ENCODE measurements around the gene TMA7. TPM values are rescaled to one million over a fixed set of nuclear protein-coding genes. Genes with fewer than 3 reads are reported as not detected.

Gene TMA7
- polyA plus RNA-seq, 2 of the 4 experiments (the other 2 are of a cell fraction), result 303 to 417 TPM

DNA sequence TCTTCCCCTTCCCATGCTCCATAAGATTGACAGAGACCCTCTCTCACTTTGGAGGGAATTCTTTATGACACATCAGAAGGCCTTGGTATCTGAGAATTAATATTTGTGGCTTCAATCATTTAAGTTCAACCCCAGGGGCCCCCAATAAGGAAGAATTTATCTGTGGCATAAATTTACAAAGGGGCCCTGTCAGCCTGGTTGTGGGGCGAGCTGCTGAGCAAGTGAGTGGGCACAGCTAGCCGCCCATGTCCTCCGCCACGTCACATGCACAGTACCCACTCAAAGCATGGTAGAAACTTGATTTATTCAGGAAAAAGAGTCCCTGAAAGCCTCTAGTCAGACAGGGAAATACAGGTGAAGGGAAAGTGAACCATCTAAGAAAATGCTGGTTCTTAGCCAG is 23.5 kb upstream of the TMA7 start:
- TF ChIP-seq TFCP2L1 (CRISPR knock-in tag; IDR thresholded peaks at IDR 0.05), result no peak
- TF ChIP-seq CBX2 (IDR thresholded peaks at IDR 0.05; ENCODE audit: borderline replicate concordance, low read depth), result no peak
- TF ChIP-seq EHMT2 (IDR thresholded peaks at IDR 0.05; ENCODE audit: low read depth), result no peak
- no peak for TF ChIP-seq ZC3H11A (IDR thresholded peaks at IDR 0.05)
- Histone ChIP-seq H3K27ac (no peak overlapping the region), H3K9me3 (no peaks in the 10 kb centered on the region), H3K4me2 (no peak overlapping the region), H3K4me3 (no peak overlapping the region), H3K4me1 (no peaks in the 10 kb centered on the region)
- ATAC-seq (no peak), FAIRE-seq (no peak), DNase-seq (ENCODE audit: low read depth in 1 of 2, low spot score in 1 of 2) (no peak)
- CTCF ChIA-PET, result interaction anchor here (1.9 to 31.5 kb wide), 2 partner anchors 15 to 16 kb away, joined by 10 to 488 read pairs; partner anchors contain the start of gene PLXNB1
- 92% methylated on average over 4 of the region's 4 CpGs for WGBS (ENCODE audit: missing lambda C conversion rate)
- POLR2A ChIA-PET, result no interaction called here

DNA sequence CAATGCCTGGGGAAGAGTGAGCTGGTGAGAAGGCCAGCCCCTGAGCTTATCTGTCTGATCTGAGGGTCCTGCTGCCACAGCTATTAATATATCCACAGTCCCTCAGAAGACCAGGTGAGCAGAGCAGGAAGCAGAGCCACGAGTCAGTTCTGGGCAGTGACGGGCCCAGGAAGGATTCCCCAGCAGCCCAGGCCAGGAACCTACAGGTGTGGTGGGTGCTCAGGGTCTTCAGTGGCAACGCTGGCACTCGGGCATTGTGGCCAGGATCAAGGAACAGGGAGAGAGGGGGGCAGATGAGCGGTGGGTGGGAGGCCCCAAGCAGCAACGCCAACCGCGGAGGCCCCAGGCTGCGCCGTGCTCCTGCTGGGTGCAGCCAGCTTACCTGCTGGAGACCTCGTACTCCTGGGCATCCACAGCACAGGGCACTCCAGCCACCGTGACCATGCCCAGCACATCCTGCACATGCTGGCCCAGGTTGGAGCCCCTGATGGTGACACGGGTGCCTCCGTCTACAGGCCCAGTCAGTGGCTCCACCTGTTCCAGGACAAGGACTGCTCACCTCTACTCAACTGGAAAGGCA is 22.4 kb upstream of the TMA7 start:
- ATAC-seq (no peak), DNase-seq (ENCODE audit: low read depth in 1 of 2, low spot score in 1 of 2) (no peak), FAIRE-seq (no peak)
- H3K9me3 ChIP-seq, result no peaks in the 10 kb centered on the region
- no peak overlapping the region for H3K27ac ChIP-seq
- TF ChIP-seq POLR2A (IDR thresholded peaks at IDR 0.05; ENCODE audit: low read length) (no peak), MAFK (IDR thresholded peaks at IDR 0.05; ENCODE audit: partially characterized antibody) (no peak), RNF2 (IDR thresholded peaks at IDR 0.05; ENCODE audit: borderline replicate concordance, low read depth) (no peak), NR3C1 (IDR thresholded peaks at IDR 0.05) (no peak)
- H3K4me1 ChIP-seq, result no peaks in the 10 kb centered on the region
- 100% methylated on average over 4 of the region's 14 CpGs for WGBS (ENCODE audit: missing lambda C conversion rate)
- no peak overlapping the region for H3K4me2 ChIP-seq
- ChIA-PET CTCF (interaction anchor here (31.5 kb wide), 1 partner anchor 14 kb away, joined by 488 read pairs; the partner anchor contains the start of gene PLXNB1), POLR2A (no interaction called here)
- H3K4me3 ChIP-seq, result no peak overlapping the region

DNA sequence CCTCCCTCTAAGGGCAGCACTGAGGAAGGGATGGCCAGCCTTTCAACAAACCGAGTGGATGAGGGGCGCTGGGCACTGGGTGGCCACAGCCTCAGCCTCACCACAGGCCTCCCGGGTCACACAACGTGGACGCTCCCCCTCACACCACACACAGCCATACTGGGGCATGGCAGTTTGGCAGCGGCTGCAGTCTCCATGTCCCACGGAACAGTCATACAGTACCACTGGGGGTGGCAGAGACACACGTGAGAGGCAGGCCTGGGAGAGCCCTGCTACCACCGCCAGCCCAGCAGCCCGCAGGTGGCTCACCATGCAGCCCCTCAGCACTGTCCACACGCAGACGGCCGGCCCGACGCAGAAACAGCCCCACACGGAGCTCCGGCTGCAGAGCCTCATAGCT is 21.9 kb upstream of the TMA7 start:
- no peaks in the 10 kb centered on the region for H3K9me3 ChIP-seq
- TF ChIP-seq ESRRA (IDR thresholded peaks at IDR 0.05; ENCODE audit: borderline replicate concordance, low read length), result no peak
- TF ChIP-seq EHF (CRISPR knock-in tag; IDR thresholded peaks at IDR 0.05), result no peak
- TF ChIP-seq, protein P1, sequence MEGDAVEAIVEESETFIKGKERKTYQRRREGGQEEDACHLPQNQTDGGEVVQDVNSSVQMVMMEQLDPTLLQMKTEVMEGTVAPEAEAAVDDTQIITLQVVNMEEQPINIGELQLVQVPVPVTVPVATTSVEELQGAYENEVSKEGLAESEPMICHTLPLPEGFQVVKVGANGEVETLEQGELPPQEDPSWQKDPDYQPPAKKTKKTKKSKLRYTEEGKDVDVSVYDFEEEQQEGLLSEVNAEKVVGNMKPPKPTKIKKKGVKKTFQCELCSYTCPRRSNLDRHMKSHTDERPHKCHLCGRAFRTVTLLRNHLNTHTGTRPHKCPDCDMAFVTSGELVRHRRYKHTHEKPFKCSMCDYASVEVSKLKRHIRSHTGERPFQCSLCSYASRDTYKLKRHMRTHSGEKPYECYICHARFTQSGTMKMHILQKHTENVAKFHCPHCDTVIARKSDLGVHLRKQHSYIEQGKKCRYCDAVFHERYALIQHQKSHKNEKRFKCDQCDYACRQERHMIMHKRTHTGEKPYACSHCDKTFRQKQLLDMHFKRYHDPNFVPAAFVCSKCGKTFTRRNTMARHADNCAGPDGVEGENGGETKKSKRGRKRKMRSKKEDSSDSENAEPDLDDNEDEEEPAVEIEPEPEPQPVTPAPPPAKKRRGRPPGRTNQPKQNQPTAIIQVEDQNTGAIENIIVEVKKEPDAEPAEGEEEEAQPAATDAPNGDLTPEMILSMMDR (IDR thresholded peaks at IDR 0.05), result no peak
- ATAC-seq (no peak), DNase-seq (ENCODE audit: low read depth in 1 of 2, low spot score in 1 of 2) (no peak), FAIRE-seq (no peak)
- ChIA-PET POLR2A (no interaction called here), CTCF (interaction anchor here (31.5 kb wide), 1 partner anchor 13 kb away, joined by 488 read pairs; the partner anchor contains the start of gene PLXNB1)
- no peak overlapping the region for H3K27ac ChIP-seq
- no peak overlapping the region for H3K4me3 ChIP-seq
- no peak overlapping the region for H3K4me2 ChIP-seq
- WGBS (ENCODE audit: missing lambda C conversion rate), result 79% methylated on average over 8 of the region's 17 CpGs
- no peaks in the 10 kb centered on the region for H3K4me1 ChIP-seq

DNA sequence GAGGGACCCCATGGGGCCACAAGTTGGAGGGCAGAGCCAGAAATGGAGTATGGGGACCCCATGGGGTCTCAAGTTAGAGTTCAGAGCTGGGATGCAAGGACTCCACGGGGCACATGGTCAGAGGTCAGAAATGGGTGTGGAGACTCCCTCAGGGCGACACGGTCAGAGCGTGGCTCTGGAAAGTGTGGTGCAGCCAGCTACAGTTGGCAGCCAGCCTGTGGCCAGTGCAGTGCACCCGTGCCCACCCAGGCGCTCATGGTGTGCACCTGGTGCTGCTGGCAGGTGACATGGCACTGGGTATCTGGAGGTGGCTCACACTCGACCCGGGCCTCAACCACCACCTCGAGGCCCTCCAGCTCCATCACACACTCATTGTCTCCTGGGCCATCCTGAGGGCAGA is 21.4 kb upstream of the TMA7 start:
- no peak overlapping the region for H3K4me3 ChIP-seq
- TF ChIP-seq TP53 (CRISPR knock-in tag; IDR thresholded peaks at IDR 0.05), result no peak
- TF ChIP-seq TFCP2L1 (CRISPR knock-in tag; IDR thresholded peaks at IDR 0.05), result no peak
- TF ChIP-seq, protein P1 (IDR thresholded peaks at IDR 0.05), result no peak
- no peaks in the 10 kb centered on the region for H3K4me1 ChIP-seq
- FAIRE-seq (no peak), ATAC-seq (no peak), DNase-seq (ENCODE audit: low read depth in 1 of 2, low spot score in 1 of 2) (no peak)
- ChIA-PET POLR2A (no interaction called here), CTCF (interaction anchor here (0.6 to 31.5 kb wide), 3 partner anchors 13 to 224 kb away, joined by 3 to 488 read pairs (median 4); partner anchors contain the start of gene PLXNB1)
- 91% methylated on average over 4 of the region's 9 CpGs for WGBS (ENCODE audit: missing lambda C conversion rate)
- no peaks in the 10 kb centered on the region for H3K9me3 ChIP-seq
- no peak overlapping the region for H3K4me2 ChIP-seq
- H3K27ac ChIP-seq, result no peak overlapping the region
